ENCODE results near the gene LRBA.

Gene LRBA

GRCh38 chr4:150332961-150333360 lies 682.1 kb downstream of the LRBA start:
- no peak for ATAC-seq
- H3K4me1 Mint-ChIP-seq = no peaks in the 10 kb centered on the region

GRCh38 chr4:150332086-150332485 lies 683.0 kb downstream of the LRBA start:
- H3K9me3 Mint-ChIP-seq = no peaks in the 10 kb centered on the region
- no peak overlapping the region for H3K27ac Mint-ChIP-seq
- H3K4me3 Mint-ChIP-seq = no peak overlapping the region
- no peaks in the 10 kb centered on the region for H3K4me1 Mint-ChIP-seq
- H3K36me3 Mint-ChIP-seq (ENCODE audit: low read depth) = peaks cover 3% of the 10 kb centered on the region
- no peaks in the 10 kb centered on the region for H3K27me3 Mint-ChIP-seq
- ATAC-seq (no peak), DNase-seq (no peak)

More at GRCh38 chr4:150332961-150333360, 682.1 kb downstream of the LRBA start:
- Mint-ChIP-seq H3K4me3 (no peak overlapping the region), H3K9me3 (no peaks in the 10 kb centered on the region), H3K27ac (no peak overlapping the region), H3K27me3 (no peaks in the 10 kb centered on the region), H3K36me3 (ENCODE audit: low read depth) (peaks cover 5% of the 10 kb centered on the region)
- DNase-seq = no peak

- H3K36me3 Mint-ChIP-seq (ENCODE audit: low read depth) = peaks cover 10% of the 10 kb centered on the region
- H3K4me3 Mint-ChIP-seq = no peak overlapping the region
- H3K27me3 Mint-ChIP-seq = no peaks in the 10 kb centered on the region
- H3K4me1 Mint-ChIP-seq = no peaks in the 10 kb centered on the region
- ATAC-seq (no peak), DNase-seq (no peak)
- no peaks in the 10 kb centered on the region for H3K9me3 Mint-ChIP-seq
- H3K27ac Mint-ChIP-seq = no peak overlapping the region
Observed at GRCh38 chr4:150329373-150329772, 685.7 kb downstream of the LRBA start.

- Mint-ChIP-seq H3K27me3 (no peaks in the 10 kb centered on the region), H3K9me3 (no peaks in the 10 kb centered on the region), H3K4me1 (no peaks in the 10 kb centered on the region), H3K4me3 (no peak overlapping the region), H3K27ac (no peak overlapping the region), H3K36me3 (ENCODE audit: low read depth) (peaks cover 13% of the 10 kb centered on the region)
- ATAC-seq (no peak), DNase-seq (no peak)
Observed at GRCh38 chr4:150328496-150328895, 686.6 kb downstream of the LRBA start.

GRCh38 chr4:150327262-150327780 lies 687.8 kb downstream of the LRBA start:
- Mint-ChIP-seq H3K9me3 (no peaks in the 10 kb centered on the region), H3K4me3 (no peak overlapping the region), H3K4me1 (no peaks in the 10 kb centered on the region), H3K36me3 (ENCODE audit: low read depth) (peaks cover 13% of the 10 kb centered on the region), H3K27ac (no peak overlapping the region), H3K27me3 (no peaks in the 10 kb centered on the region)
- ATAC-seq (no peak), DNase-seq (no peak)

- H3K36me3 Mint-ChIP-seq (ENCODE audit: low read depth) = peaks cover 17% of the 10 kb centered on the region
- no peaks in the 10 kb centered on the region for H3K9me3 Mint-ChIP-seq
- no peak overlapping the region for H3K4me3 Mint-ChIP-seq
- H3K4me1 Mint-ChIP-seq = no peaks in the 10 kb centered on the region
- ATAC-seq = no peak
- no peak overlapping the region for H3K27ac Mint-ChIP-seq
- no peaks in the 10 kb centered on the region for H3K27me3 Mint-ChIP-seq
- no peak for DNase-seq
Observed at GRCh38 chr4:150325872-150326271, 689.2 kb downstream of the LRBA start.

- H3K36me3 Mint-ChIP-seq (ENCODE audit: low read depth) = peaks cover 21% of the 10 kb centered on the region
- H3K27ac Mint-ChIP-seq = no peak overlapping the region
- no peaks in the 10 kb centered on the region for H3K27me3 Mint-ChIP-seq
- no peak overlapping the region for H3K4me3 Mint-ChIP-seq
- no peaks in the 10 kb centered on the region for H3K9me3 Mint-ChIP-seq
- DNase-seq = no peak
- no peak for ATAC-seq
- H3K4me1 Mint-ChIP-seq = no peaks in the 10 kb centered on the region
Observed at GRCh38 chr4:150323406-150324325, 691.4 kb downstream of the LRBA start.

- Mint-ChIP-seq H3K27ac (no peak overlapping the region), H3K4me1 (no peaks in the 10 kb centered on the region), H3K4me3 (no peak overlapping the region), H3K36me3 (ENCODE audit: low read depth) (peaks cover 21% of the 10 kb centered on the region), H3K27me3 (no peaks in the 10 kb centered on the region), H3K9me3 (no peaks in the 10 kb centered on the region)
- DNase-seq (no peak), ATAC-seq (no peak)
Observed at GRCh38 chr4:150322646-150323045, 692.4 kb downstream of the LRBA start.

GRCh38 chr4:150321113-150321512 lies 694.0 kb downstream of the LRBA start:
- Mint-ChIP-seq H3K4me1 (no peaks in the 10 kb centered on the region), H3K27me3 (no peaks in the 10 kb centered on the region), H3K9me3 (no peaks in the 10 kb centered on the region), H3K36me3 (ENCODE audit: low read depth) (peaks cover 20% of the 10 kb centered on the region), H3K4me3 (no peak overlapping the region), H3K27ac (no peak overlapping the region)
- ATAC-seq = no peak
- DNase-seq = no peak

- no peak for ATAC-seq
- Mint-ChIP-seq H3K36me3 (ENCODE audit: low read depth) (peaks cover 21% of the 10 kb centered on the region), H3K27me3 (no peaks in the 10 kb centered on the region), H3K27ac (no peak overlapping the region), H3K4me3 (no peak overlapping the region), H3K9me3 (no peaks in the 10 kb centered on the region), H3K4me1 (no peaks in the 10 kb centered on the region)
- no peak for DNase-seq
Observed at GRCh38 chr4:150318971-150319370, 696.1 kb downstream of the LRBA start.

- no peak overlapping the region for H3K27ac Mint-ChIP-seq
- no peak overlapping the region for H3K4me3 Mint-ChIP-seq
- no peaks in the 10 kb centered on the region for H3K4me1 Mint-ChIP-seq
- no peaks in the 10 kb centered on the region for H3K9me3 Mint-ChIP-seq
- ATAC-seq = no peak
- H3K36me3 Mint-ChIP-seq (ENCODE audit: low read depth) = peaks cover 21% of the 10 kb centered on the region
- no peaks in the 10 kb centered on the region for H3K27me3 Mint-ChIP-seq
- DNase-seq = no peak
Observed at GRCh38 chr4:150318527-150318926, 696.6 kb downstream of the LRBA start.

- Mint-ChIP-seq H3K36me3 (ENCODE audit: low read depth) (peaks cover 23% of the 10 kb centered on the region), H3K27me3 (no peaks in the 10 kb centered on the region), H3K27ac (no peak overlapping the region), H3K4me1 (no peaks in the 10 kb centered on the region), H3K4me3 (no peak overlapping the region), H3K9me3 (no peaks in the 10 kb centered on the region)
- ATAC-seq (no peak), DNase-seq (no peak)
Observed at GRCh38 chr4:150316332-150317205, 698.5 kb downstream of the LRBA start.

GRCh38 chr4:150315691-150316090 lies 699.4 kb downstream of the LRBA start:
- Mint-ChIP-seq H3K9me3 (no peaks in the 10 kb centered on the region), H3K27me3 (no peaks in the 10 kb centered on the region), H3K27ac (no peak overlapping the region), H3K36me3 (ENCODE audit: low read depth) (peaks cover 19% of the 10 kb centered on the region), H3K4me1 (no peaks in the 10 kb centered on the region), H3K4me3 (no peak overlapping the region)
- DNase-seq (no peak), ATAC-seq (no peak)

- H3K9me3 Mint-ChIP-seq = no peaks in the 10 kb centered on the region
- ATAC-seq = no peak
- H3K27ac Mint-ChIP-seq = no peak overlapping the region
- no peaks in the 10 kb centered on the region for H3K4me1 Mint-ChIP-seq
- no peak for DNase-seq
- peaks cover 21% of the 10 kb centered on the region for H3K36me3 Mint-ChIP-seq (ENCODE audit: low read depth)
- H3K4me3 Mint-ChIP-seq = no peak overlapping the region
- H3K27me3 Mint-ChIP-seq = no peaks in the 10 kb centered on the region
Observed at GRCh38 chr4:150315175-150315574, 699.9 kb downstream of the LRBA start.

GRCh38 chr4:150314031-150314430 lies 701.1 kb downstream of the LRBA start:
- H3K27ac Mint-ChIP-seq = no peak overlapping the region
- H3K9me3 Mint-ChIP-seq = no peaks in the 10 kb centered on the region
- H3K4me1 Mint-ChIP-seq = no peaks in the 10 kb centered on the region
- H3K4me3 Mint-ChIP-seq = no peak overlapping the region
- ATAC-seq (no peak), DNase-seq (no peak)
- H3K36me3 Mint-ChIP-seq (ENCODE audit: low read depth) = peaks cover 19% of the 10 kb centered on the region
- no peaks in the 10 kb centered on the region for H3K27me3 Mint-ChIP-seq
